ENCODE measurements around the gene ITGAL. TPM values are rescaled to one million over a fixed set of nuclear protein-coding genes. Genes with fewer than 3 reads are reported as not detected.

ITGAL gene
- total and polyA plus RNA-seq, 3 donors from 2014 or later: 2.8 to 6.7 (median 5.0) TPM

DNA sequence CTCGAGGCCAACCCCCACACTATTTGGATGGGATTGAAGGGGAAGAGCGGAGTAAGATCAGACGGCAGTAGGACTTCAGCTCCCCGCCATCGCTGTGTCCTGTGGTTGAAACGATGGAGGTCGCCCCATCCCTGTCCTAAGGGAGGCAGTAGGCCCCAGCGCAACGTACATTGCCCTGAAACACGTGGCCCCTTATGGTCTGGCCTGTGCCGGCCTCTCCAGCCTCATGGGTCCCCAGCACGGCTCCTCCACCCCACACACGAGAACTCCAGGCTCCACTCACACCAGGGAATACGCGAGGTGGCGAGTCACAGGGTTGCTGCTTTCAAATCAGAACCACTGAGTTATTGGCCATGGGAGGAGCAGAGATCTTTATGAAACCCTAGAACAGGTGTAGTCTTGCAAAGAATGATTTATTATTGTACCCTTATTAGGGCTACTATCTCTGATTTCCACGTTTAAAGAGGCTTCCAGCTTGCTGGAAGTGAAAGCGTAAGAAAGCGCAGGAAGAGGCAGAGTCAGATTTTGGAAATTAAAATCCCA lies 42.0 kb upstream of the ITGAL start:
- Histone ChIP-seq H3K4me3 (peak overlapping the region; percentile 63 to 71), H3K27me3 (no peaks in the 10 kb centered on the region), H3K9me3 (no peaks in the 10 kb centered on the region), H3K36me3 (ENCODE audit: low read depth, missing control alignments) (no peaks in the 10 kb centered on the region), H3K4me1 (peaks cover 12% of the 10 kb centered on the region), H3K27ac (peak overlapping the region; percentile 48 to 75)
- intact Hi-C loops (cut with DNase I; ENCODE audit: low total_unique reads): no loop called here
- WGBS, 2 donors: 31 to 39% methylated on average over 16 to 19 of the region's 19 CpGs
- TF ChIP-seq, protein P1, sequence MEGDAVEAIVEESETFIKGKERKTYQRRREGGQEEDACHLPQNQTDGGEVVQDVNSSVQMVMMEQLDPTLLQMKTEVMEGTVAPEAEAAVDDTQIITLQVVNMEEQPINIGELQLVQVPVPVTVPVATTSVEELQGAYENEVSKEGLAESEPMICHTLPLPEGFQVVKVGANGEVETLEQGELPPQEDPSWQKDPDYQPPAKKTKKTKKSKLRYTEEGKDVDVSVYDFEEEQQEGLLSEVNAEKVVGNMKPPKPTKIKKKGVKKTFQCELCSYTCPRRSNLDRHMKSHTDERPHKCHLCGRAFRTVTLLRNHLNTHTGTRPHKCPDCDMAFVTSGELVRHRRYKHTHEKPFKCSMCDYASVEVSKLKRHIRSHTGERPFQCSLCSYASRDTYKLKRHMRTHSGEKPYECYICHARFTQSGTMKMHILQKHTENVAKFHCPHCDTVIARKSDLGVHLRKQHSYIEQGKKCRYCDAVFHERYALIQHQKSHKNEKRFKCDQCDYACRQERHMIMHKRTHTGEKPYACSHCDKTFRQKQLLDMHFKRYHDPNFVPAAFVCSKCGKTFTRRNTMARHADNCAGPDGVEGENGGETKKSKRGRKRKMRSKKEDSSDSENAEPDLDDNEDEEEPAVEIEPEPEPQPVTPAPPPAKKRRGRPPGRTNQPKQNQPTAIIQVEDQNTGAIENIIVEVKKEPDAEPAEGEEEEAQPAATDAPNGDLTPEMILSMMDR (IDR thresholded peaks at IDR 0.05): no peak
- TF ChIP-seq POLR2A (IDR thresholded peaks at IDR 0.05): no peak
- no peak for DNase-seq

DNA sequence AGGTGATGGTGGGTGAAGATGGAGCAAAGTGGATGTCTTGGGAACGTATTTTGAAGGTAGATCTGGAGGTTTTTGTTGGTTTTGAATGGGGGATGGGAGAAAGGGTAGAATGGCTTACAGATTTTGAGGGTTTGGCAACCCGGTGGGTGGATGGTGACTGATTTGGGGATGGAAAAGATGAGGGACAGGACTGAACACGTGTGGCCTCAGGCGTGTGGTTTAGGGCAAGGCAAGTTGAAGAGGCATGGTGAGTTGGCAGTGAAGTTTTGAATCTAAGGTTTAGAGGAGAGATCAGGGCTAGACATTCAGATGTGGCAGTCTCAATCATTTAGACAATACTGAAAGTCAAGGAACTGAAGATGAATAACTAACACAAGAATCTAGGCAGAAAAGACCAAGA lies 37.7 kb upstream of the ITGAL start:
- intact Hi-C loops (cut with DNase I; ENCODE audit: low total_unique reads): no loop called here
- TF ChIP-seq, protein P1 (IDR thresholded peaks at IDR 0.05): no peak
- TF ChIP-seq POLR2A (IDR thresholded peaks at IDR 0.05): no peak
- H3K4me3 ChIP-seq: no peak overlapping the region
- H3K4me1 ChIP-seq: peaks cover 3% of the 10 kb centered on the region
- no peak overlapping the region for H3K27ac ChIP-seq
- no peaks in the 10 kb centered on the region for H3K9me3 ChIP-seq
- no peaks in the 10 kb centered on the region for H3K27me3 ChIP-seq
- DNase-seq: no peak
- 83 to 84% methylated on average over 4 of the region's 4 CpGs for WGBS, 2 donors
- H3K36me3 ChIP-seq (ENCODE audit: low read depth, missing control alignments): no peaks in the 10 kb centered on the region

GRCh38 chr16:30437511-30438046 lies 35.0 kb upstream of the ITGAL start:
- no peaks in the 10 kb centered on the region for H3K36me3 ChIP-seq (ENCODE audit: low read depth, missing control alignments)
- no peaks in the 10 kb centered on the region for H3K4me1 ChIP-seq
- no peaks in the 10 kb centered on the region for H3K27me3 ChIP-seq
- H3K27ac ChIP-seq: no peak overlapping the region
- TF ChIP-seq, protein P1 (IDR thresholded peaks at IDR 0.05): no peak
- TF ChIP-seq POLR2A (IDR thresholded peaks at IDR 0.05): no peak
- intact Hi-C loops (cut with DNase I; ENCODE audit: low total_unique reads): no loop called here
- no peak overlapping the region for H3K4me3 ChIP-seq
- WGBS, 2 donors: 83 to 92% methylated on average over 3 of the region's 3 CpGs
- no peaks in the 10 kb centered on the region for H3K9me3 ChIP-seq
- no peak for DNase-seq

DNA sequence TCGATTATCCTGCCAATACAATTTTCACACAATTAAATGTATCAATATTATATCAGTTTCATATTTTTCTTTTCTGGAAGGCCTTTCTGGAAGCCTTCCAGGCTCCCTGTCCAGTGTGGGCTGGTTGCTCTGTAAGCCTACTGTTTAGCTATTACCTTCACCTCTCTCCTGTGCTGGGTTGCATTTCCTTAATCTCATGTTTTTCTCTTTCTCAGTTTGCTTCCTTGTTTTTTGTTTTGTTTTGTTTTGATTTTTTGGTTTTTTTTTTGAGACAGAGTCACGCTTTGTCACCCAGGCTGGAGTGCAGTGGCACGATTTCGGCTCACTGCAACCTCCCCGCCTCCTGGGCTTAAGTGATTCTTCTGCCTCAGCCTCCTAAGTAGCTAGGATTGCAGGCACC lies 33.7 kb upstream of the ITGAL start:
- Histone ChIP-seq H3K4me3 (no peak overlapping the region), H3K27me3 (no peaks in the 10 kb centered on the region), H3K36me3 (ENCODE audit: low read depth, missing control alignments) (no peaks in the 10 kb centered on the region), H3K9me3 (no peaks in the 10 kb centered on the region), H3K4me1 (no peaks in the 10 kb centered on the region), H3K27ac (no peak overlapping the region)
- intact Hi-C loops (cut with DNase I; ENCODE audit: low total_unique reads): no loop called here
- no peak for DNase-seq
- TF ChIP-seq, protein P1 (IDR thresholded peaks at IDR 0.05): no peak
- no peak for TF ChIP-seq POLR2A (IDR thresholded peaks at IDR 0.05)
- WGBS, 2 donors: 79 to 88% methylated on average over 5 of the region's 5 CpGs

All from testis (tissue), 3 donors.